HG02885 (cell line): Measurements from ENCODE around the gene PRKACG.
"Not testable (repeated sequence)": the region's sequence is repeated elsewhere in the genome, so short reads cannot be mapped to it uniquely, and the experiment has no call there.

Experiments
- ATAC-seq: cut with Tn5 transposase; IDR thresholded peaks from one replicate; pipeline ENCODE4 v1.9.1; 2021; ENCODE audit warnings: mild to moderate bottlenecking; ENCODE audit not compliant: unreplicated experiment, poor library complexity

The PRKACG gene

DNA sequence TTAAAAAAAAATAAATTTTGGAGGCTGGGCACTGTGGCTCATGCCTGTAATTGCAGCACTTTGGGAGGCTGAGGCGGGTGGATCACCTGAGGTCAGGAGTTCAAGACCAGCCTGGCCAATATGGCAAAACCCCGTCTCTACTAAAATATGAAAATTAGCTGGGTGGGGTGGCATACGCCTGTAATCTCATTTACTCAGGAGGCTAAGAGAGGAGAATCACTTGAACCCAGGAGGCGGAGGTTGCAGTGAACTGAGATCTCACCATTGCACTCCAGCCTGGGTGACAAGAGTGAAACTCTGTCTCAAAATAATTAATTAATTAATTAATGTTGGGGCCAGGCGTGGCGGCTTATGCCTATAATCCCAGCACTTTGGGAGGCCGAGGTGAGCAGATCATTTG is 27.0 kb downstream of the PRKACG start:
- not testable (repeated sequence) for ATAC-seq

DNA sequence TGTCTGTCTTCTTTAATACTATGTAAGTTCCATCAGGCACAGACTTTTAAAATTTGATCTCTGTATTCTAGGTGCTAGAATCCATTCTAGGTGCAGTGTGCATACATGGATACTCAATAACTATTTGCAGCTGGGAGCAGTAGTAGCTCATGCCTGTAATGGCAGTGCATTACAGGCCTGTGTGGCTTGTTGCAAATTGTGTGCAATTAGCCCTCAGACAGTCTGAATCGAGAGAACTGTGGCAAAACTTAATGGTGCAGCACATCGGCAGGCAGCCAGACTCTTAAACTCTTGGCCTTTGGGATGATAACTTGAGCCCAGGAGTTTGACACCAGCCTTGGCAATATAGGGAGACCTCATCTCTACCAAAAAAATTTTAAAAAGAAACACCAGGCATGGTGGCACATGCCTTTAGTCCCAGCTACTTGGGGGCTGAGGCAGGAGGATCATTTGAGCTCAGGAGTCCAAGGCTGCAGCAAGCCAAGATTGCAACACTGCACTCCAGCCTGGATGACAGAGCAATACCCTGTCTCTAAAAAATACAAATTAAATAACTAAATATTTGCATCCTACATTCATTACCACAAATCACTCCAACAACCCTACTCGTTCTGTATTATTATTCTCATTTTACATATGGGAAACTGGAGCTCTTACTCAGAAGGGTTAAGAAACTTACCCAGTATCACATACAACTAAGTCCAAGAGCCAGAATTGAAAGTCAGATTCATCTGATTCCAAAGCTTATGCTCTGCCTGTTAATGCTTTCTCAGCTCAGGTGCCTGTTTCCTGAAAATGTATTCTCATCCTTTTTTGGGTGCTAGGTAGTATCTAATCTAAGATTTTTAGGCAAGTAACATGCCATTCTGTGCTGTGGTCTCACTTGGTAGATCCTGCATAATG is 30.1 kb downstream of the PRKACG start:
- ATAC-seq = no peak

DNA sequence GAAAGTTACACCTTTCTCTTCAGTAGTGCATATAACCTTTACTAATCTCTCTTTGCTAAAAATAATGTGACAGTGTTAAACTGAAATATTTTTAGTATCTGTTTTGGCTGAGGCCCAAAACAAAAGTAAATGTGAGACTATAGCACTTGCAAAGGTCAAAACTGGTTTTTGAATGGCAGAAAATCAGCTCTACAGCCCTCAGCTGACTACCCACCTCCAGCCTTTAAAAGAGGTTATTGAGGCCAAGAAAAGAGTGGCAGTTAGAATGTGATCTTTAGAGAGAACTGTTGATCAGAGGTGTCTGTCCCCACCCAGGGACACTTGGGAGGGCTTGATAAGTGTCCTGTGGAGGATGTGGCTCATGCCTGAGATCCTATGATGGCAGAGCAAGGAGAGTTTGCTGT is 30.9 kb downstream of the PRKACG start:
- peak; percentile 62 for ATAC-seq

DNA sequence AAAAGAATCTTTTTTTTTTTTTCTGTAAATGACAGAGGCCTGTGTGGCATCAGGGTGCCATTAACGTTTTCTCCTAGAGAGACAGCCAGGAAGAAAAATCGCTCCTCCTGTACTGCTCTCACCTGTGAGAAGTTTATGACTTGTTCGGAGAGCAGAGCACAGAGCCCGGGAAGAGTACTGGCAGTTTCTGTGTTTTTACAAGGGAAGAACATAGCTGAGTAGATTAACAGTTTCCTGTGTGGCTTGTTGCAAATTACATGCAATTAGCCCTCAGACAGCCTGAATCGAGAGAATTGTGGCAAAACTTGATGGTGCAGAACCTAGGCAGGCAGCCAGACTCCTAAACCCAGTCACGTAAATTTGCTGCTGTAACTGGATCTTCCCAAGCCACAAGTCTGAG is 32.1 kb downstream of the PRKACG start:
- peak; percentile 59 for ATAC-seq

DNA sequence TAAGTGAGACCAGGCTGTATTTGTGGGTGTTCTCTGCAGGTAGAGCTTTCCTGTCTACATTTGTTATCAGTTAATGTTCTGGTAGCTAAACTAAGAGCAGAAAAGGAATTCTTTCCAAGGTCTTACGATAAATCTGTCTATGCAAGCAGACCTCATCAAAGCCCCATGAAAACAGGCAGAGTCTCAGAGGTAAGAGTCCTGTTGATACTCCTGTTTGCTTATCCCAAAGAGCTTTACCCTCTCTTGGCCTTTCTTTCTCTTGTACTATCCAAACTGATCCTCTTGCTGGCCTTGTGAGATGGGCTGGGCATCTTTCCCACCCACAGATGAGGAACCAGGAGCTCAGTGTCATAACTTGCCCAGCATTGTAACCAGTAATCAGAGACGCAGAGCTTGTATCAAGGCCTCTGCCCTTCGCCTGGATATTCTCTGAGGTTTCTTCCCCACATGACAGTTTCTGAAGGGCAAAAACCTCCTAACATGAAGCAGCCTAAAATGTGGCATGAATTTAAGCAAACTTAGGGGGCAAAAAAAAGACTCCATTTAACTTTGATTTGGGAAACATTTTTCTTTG is 33.5 kb downstream of the PRKACG start:
- no peak for ATAC-seq

DNA sequence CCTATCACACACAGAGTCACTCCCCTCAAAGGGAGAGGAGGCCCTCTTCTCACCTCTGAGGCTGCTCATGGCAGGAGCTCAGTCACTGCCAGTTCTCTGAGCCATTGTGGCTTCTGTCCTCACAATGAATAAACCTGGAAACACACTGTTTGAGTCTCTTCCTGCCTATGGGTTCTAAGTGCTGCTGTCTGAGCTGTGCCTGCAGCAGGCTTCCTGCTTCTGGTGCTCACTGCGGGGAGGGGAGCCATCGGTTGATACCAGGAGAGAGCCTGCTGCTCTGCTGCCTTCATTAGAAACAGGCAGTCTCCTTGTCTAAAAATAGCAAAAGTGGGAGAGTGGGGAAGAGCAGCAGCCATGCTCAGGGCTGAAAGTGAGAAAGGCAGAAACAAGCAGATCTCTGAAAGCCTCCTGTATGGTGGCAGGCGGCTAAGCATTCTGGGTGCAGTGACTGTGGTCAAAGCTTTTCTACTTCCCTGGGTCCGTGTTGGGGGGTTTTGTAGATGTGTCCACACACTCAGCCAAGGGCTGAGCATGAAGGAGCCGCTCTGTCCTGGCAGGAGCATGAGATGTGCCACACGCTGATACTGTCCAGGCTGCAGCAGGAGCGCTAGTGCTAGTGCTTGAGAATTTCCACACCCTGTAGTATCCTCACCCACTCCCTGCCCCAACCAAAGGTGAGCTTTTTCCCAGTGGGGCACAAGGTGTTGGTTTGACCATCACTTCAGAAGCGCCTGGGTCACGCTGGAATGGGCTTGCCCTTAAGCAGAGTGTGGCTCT is 34.2 kb downstream of the PRKACG start:
- no peak for ATAC-seq

DNA sequence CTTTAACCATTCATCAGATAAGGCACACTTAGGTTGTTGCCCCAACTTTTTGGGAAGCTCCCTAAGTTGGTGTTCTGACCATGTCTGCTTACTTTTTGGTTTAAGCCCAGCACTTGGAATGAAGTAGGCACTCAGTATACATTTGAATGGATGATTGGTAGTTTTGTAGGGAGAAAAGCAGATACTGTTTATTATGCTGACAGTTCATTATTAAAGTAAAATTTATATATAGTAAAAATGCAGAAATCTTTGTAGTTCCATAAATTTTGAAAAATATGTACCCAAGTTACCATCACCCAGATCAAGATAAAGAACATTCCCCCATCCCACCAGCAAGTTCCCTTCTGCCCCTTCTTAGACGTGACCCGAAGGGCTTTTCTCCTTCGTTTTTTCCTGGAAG is 35.4 kb downstream of the PRKACG start:
- ATAC-seq = no peak

DNA sequence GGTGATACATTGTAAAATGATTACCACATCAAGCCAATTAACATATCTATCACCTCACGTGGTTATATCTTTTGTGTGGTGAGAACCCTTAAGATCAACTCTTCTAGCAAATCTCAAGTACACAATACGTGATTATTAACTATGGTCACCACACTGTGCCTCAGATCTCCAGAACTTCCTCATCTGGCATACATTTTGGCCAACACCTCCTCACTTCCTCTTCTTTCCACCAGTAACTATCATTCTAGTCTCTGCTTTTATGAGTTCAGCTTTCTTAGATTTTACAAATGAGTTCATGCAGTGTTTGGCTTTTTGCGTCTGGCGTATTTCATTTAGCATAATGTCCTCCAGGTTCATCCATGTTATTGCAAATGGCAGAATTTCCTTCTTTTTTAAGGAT is 35.8 kb downstream of the PRKACG start:
- no peak for ATAC-seq

DNA sequence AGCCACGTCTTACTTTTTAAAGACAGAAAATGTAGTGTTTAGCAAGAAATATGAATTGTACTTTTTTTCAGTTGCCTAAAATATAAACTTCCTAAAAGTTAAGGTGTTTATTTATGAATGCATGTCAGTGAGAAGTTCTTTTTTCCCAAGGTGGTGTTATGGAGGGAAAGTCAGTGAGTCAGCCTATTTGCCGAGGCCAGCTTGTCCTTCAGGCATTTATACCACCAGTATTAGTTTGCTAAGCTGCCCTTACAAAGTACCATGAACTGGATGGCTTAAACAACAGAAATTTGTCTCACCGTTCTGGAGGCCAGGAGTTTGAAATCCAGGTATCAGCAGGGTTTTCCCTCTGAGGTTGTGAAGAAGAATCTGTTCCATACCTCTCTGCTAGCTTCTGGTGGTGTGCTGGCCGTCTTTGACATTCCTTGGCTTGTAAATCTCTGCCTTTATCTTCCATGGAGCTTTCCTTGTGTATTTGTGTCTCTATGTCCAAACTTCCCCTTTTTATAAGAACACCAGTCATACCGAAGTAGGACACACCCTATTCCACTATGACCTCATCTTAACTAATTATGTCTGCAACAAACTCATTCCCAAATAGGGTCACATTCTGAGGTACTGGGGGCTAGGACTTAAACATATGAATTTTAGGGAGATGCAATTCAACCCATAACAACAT is 38.4 kb downstream of the PRKACG start:
- ATAC-seq = no peak

DNA sequence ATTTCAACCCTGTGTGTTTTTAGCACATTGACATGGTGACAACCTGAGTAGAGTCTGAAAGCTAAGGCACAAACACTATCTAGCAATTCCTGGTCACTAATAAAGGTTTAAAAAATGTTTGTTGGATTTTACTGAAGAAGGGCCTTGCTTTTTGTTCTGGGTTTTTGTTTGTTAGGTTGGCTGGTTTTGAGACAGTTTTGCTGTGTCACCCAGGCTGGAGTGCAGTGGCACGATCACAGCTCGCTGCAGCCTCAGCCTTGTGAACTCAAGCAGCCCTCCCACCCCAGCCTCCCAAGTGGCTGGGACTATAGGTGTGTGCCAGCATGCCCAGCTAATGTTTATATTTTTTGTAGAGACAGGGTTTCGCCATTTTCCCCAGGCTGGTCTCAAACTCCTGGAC is 39.0 kb downstream of the PRKACG start:
- ATAC-seq = no peak

DNA sequence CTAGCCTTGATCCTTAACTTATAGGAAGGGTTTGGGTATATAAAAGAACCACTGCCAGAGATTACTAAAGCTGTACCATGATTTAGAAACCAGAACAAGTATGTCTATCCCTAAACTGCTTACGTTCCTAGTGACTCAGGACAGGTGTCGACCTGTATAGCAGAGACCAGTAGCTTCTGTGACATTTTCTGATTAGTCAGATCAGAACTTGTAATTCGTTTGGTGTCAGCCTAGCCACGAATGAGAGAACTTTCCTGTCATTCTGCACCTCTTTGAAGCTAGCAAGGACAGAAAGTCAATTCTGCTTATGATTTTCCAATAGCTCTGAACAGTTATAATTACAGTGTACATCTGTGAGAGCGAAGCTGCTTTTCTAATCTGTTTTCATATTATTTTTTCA is 39.5 kb downstream of the PRKACG start:
- ATAC-seq = peak; percentile 96

DNA sequence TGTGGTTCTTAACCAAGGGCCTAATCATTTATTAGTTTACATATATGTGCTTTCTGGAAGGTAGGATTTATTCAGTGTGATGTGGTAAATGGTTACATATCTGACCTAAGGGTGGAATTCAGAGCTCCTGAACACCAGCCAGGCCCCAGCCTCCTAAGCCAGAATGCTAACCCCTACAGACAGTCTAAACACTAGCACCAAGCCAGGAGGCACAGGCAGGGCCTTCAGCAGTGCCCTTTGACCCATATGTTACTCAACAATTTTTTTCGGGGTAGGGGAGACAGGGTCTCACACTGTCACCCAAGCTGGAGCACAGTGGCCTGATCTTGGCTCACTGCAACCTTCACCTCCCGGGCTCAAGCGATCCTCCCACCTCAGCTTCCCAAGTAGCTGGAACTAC is 40.3 kb downstream of the PRKACG start:
- ATAC-seq = no peak

DNA sequence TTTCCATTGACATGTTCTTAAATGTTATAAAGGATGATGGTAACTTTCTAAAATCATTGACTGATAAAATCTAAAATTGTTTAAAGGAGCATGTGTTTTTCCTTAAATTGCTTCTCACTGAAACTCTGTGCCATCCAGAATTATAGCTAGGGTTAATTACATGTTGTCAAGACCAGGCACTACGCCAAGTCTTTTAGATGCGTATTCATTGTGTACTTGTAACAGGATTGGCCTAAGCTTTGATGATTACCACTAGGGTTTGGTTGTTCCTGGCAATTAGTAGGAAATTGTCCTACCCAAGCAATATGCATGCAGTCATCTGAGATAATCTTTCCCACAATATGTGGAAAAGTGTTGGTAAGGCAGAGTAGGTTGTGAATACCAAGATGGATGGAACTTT is 43.8 kb downstream of the PRKACG start:
- ATAC-seq = no peak

DNA sequence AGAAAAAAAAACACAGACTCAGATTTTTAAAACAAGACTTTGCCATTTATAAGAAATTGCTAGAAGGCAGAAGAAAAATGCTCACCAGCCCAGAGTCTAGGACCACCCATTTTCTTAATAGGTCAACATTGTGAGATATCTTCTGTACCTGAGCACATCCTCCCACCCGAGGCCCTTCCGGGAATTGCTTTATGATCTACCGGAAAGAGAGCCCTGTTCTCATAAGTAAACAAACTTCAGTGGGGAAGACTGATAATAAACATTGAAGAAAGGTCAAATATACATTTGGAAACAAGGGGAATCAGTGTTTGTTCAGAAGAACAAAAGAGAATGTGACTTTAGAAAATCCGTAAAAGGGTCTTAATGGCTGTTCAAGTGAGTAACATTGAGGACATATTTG is 44.4 kb downstream of the PRKACG start:
- no peak for ATAC-seq

DNA sequence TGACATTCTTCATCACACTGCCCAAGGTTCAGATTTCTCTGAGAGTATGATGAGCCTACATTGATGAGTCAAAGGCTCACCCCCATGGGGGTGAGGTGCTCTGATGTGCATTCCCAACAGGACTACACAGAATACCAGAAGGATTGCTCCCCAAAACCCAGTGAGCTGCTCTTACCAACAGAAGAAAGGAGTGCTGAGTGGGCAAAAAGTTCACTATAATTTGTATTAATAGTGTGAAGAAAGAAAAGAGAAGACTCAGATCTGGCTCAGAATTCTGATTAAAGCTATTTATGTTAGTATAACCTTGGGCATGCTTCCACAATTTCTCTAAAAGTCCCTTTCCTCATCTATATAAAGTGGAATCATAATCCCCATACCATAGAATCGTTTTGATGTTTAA is 46.1 kb downstream of the PRKACG start:
- no peak for ATAC-seq

DNA sequence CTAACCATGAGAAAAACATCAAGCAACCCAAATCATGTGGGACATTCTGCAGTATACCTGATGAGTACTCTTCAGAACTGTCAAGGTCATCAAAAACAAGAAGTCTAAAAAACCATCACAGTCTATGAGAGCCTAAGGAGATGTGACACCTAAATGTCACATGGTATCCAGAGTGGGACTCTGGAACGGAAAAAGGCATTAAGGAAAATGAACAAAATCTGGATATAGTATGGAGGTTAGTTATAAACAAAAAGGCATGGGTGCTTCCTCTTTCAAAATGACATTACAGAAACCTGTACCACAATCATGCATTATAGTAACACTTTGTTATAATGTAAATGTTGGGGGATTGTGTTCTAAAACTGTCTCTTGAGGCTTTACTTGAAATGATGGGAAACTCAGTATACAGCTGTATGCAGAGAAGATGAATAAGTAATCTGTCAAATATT is 47.4 kb downstream of the PRKACG start:
- ATAC-seq = peak; percentile 80

DNA sequence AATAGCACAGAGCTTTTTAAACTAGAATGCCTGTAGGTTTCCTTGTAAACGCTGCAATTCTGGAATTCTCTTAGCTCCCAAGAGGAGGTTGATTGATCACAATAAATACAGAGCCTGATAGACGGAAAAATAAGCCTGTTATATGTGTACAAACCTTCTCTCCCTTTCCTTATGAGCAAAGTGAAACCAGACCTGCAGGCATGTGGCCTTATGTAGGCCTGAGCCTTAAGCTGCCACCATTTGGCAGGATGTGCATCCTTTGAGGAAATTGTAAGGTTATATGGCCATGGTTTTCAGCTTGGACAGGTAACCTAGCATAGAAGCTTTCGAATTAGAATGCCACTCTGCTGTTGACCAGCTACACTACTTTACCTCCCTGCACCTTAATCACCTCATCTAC is 49.1 kb downstream of the PRKACG start:
- ATAC-seq = no peak

DNA sequence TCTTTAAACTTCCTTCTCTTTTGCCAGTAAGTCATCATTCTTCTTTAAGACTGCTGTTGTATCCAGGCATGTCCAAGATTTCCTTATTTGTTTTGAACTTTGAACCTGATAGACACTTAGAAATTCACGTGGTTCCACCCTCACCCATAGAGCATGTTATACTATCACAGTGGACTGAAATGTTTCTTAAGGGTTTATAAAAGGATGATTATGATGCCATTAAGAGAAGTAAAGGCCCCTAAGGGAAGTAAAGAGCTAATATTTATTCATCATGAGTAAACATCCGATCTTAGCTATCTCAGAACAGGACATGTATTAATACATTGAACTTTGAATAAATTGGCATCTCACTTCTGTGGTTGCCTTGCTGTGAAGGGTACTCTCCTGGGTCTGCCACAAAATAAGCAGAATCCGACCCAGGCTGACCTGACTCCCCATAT is 49.8 kb downstream of the PRKACG start:
- no peak for ATAC-seq

DNA sequence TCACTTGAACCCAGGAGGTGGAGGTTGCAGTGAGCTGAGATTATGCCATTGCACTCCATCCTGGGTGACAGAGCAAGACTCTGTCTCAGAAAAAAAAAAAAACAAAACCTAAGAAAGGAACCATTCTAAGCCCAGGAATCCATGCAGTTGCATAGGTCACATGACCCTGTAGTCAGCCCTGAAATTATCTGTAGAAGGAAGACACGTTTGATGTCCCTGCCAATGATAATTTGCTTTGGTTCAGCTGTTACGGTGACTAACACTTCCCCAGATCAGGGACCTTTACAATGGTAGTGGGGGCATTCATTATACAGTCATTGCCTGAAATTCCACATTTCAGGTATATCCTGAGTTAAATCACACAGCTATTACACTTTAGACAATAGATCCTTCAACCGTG is 50.5 kb downstream of the PRKACG start:
- ATAC-seq = no peak
